ENCODE data around the gene ZNF483. TPM values are rescaled to one million over a fixed set of nuclear protein-coding genes. Genes with fewer than 3 reads are reported as not detected.
A peak's percentile ranks its signal among the peaks of the same experiment; 100 is the strongest.

ZNF483 gene
- total and polyA plus RNA-seq, 9 of the 15 experiments (the other 6 are each of a cell fraction or from before 2014, with no cell fraction given), result 0.04 to 1.0 (median 0.38) TPM

GRCh38 chr9:111483858-111484571, 41.0 kb upstream of the ZNF483 start, which contains the start of gene ECPAS (continued):
- TF ChIP-seq TSHZ1 (CRISPR knock-in tag; IDR thresholded peaks at IDR 0.05), result no peak
- TF ChIP-seq ZNF778 (CRISPR knock-in tag; IDR thresholded peaks at IDR 0.05), result no peak
- no peak for TF ChIP-seq ZC3H4 (CRISPR knock-in tag; IDR thresholded peaks at IDR 0.05; ENCODE audit: borderline replicate concordance)
- TF ChIP-seq EP300 (IDR thresholded peaks at IDR 0.05; ENCODE audit: low read length), result no peak
- TF ChIP-seq SMARCA4 (IDR thresholded peaks at IDR 0.05), result peak; percentile 77
- TF ChIP-seq CHD4 (IDR thresholded peaks at IDR 0.05; ENCODE audit: insufficient read depth, insufficient replicate concordance, low read depth, low read length, poor library complexity, severe bottlenecking), result no peak
- 0 out of 4 replicates have a peak, but pooled peaks of 1 of the 2 experiments have one; percentile 26 for TF ChIP-seq SIN3A (IDR thresholded peaks at IDR 0.05; ENCODE audit: borderline replicate concordance in 2 of 2, control insufficient read depth in 1 of 2, low read depth in 2 of 2, low read length in 2 of 2)
- TF ChIP-seq NR2C2 (CRISPR knock-in tag; IDR thresholded peaks at IDR 0.05), result no peak
- no peak for TF ChIP-seq NR2C2 (tag; IDR thresholded peaks at IDR 0.05)
- no peak for TF ChIP-seq TAF7 (tag; IDR thresholded peaks at IDR 0.05)
- TF ChIP-seq FOXJ3 (CRISPR knock-in tag; IDR thresholded peaks at IDR 0.05), result no peak
- TF ChIP-seq PHF20 (IDR thresholded peaks at IDR 0.05; ENCODE audit: partially characterized antibody), result peak; percentile 37
- TF ChIP-seq POLR2AphosphoS5 (IDR thresholded peaks at IDR 0.05; ENCODE audit: control insufficient read depth, insufficient read depth, low read depth, low read length), result peak; percentile 52
- TF ChIP-seq RHOXF2B (CRISPR knock-in tag; conservative IDR thresholded peaks at IDR 0.05), result no peak
- TF ChIP-seq HNRNPUL1 (IDR thresholded peaks at IDR 0.05; ENCODE audit: low read length), result no peak
- no peak for TF ChIP-seq HDAC6 (IDR thresholded peaks at IDR 0.05; ENCODE audit: low read depth, low read length)
- no peak for TF ChIP-seq SAP30 (IDR thresholded peaks at IDR 0.05; ENCODE audit: borderline replicate concordance, insufficient read depth, low read depth, low read length, poor library complexity, severe bottlenecking)
- peak; percentile 59; the same call in 1 of the 2 replicates for TF ChIP-seq GATAD2B (IDR thresholded peaks at IDR 0.05; ENCODE audit: borderline replicate concordance)
- TF ChIP-seq NFXL1 (CRISPR knock-in tag; IDR thresholded peaks at IDR 0.05), result no peak
- TF ChIP-seq ZNF24 (IDR thresholded peaks at IDR 0.05), result 0 out of 2 replicates have a peak, but pooled peaks have one; percentile 21
- TF ChIP-seq ATF3 (IDR thresholded peaks at IDR 0.05), result peak; percentile 61
- TF ChIP-seq ATF3 (CRISPR knock-in tag; conservative IDR thresholded peaks at IDR 0.05), result no peak
- TF ChIP-seq ESRRB (CRISPR knock-in tag; IDR thresholded peaks at IDR 0.05; ENCODE audit: borderline replicate concordance), result no peak
- TF ChIP-seq HDAC8 (tag; IDR thresholded peaks at IDR 0.05), result no peak

All from K562 (cell line).